SK-MEL-5 (cell line): ENCODE results near the gene TRNT1. TPM values are rescaled to one million over a fixed set of nuclear protein-coding genes. Genes with fewer than 3 reads are reported as not detected.

Source experiments
- DNase-seq: peaks from one replicate; pipeline ENCODE4 v3.0.0-alpha.2; 2016; ENCODE audit warnings: low read depth, low spot score
- in situ Hi-C: cut with HindIII; loops from 2 replicates; pipeline ENCODE4 v1.10.0; 2016; ENCODE audit warnings: low sequenced_read_pairs, high pct_unique_total_duplicates, low pct_unique_long_range_greater_than_20kb
- total RNA-seq: library from RNA; depleted of rRNA; stranded (reverse); fragments of >200 nt; shearing (Covaris generic); gene quantifications from 2 replicates; pipeline ENCODE4 v1.2.3, GENCODE V29; 2014

The TRNT1 gene
- total RNA-seq, 1 experiment from 2014 or later, result 45.6 TPM

- in situ Hi-C loops, result no loop called here
- no peak for DNase-seq
Measured at GRCh38 chr3:3107858-3108257, 18.9 kb upstream of the TRNT1 start.

DNA sequence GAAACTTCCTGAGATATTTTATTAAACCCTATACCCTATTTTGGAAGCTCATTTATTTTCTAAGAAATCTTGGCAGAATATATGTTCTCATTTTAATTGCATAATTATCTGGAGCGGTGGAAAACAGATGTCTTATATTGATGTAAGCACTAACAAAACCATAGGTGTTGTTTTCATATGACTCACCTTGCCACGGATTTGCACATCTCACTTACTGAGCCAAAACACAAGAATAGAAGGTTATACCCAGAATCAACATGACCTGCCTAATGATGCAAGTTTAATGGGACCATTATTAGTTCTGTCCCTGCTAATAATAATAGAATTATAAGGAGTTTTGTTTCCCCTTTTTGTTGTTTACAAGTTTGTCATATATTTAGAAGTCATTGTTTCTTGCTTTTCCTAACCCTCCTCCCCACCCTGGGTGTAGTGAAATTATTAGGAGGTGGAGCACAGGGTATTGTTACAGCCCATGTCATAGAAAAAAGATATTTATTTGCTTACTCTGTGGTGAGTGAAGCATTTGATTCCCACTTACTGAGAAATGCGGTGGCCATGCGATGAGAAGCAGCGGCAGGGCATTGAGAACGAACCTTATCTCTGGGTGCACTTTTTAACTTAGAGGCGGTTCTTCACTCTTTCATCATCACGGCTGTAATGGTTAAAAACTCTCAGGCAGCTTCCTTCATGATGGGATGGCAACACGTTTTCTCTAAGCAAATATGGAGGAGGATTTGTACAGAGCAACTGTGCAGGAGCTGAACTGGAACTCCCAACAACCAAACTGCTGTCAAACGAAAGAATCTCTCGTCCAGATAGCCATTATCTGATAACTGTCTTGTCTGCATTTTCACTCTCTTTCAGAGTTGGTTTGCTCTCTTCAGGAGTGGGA lies 17.1 kb upstream of the TRNT1 start:
- in situ Hi-C loops, result no loop called here
- no peak for DNase-seq

- in situ Hi-C loops, result no loop called here
- DNase-seq, result peak; percentile 14
Measured at GRCh38 chr3:3110299-3110630, 16.5 kb upstream of the TRNT1 start, which contains the start of gene IL5RA. TSS of gene IL5RA (minus strand) at chr3:3110374. CDS start at chr3:3104984, 5,390 bp downstream.

- no peak for DNase-seq
- in situ Hi-C loops, result no loop called here
Measured at GRCh38 chr3:3110749-3111361, 15.9 kb upstream of the TRNT1 start.

- no peak for DNase-seq
- in situ Hi-C loops, result no loop called here
Measured at GRCh38 chr3:3113042-3113709, 13.6 kb upstream of the TRNT1 start.

GRCh38 chr3:3117651-3118050 lies 9.1 kb upstream of the TRNT1 start:
- in situ Hi-C loops, result no loop called here
- no peak for DNase-seq

GRCh38 chr3:3119393-3119851 lies 7.3 kb upstream of the TRNT1 start:
- in situ Hi-C loops, result no loop called here
- no peak for DNase-seq

DNA sequence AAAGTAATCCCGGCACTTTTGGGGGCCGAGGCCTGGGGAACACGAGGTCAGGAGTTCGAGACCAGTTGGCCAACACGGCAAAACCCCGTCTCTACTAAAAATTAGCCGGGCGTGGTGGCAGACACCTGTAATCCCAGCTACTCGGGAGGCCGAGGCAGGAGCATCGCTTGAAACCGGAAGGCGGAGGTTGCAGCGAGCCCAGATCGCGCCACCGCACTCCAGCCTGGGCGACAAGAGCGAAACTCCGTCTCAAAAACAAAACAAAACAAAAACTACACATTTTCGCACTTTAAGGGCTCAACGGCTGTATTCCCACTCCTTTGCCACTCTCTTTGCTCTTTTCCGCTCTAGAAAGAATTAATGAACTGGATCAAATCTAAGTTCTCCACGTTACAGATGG lies 763 bp upstream of the TRNT1 start:
- DNase-seq, result no peak
- in situ Hi-C loops, result no loop called here

DNA sequence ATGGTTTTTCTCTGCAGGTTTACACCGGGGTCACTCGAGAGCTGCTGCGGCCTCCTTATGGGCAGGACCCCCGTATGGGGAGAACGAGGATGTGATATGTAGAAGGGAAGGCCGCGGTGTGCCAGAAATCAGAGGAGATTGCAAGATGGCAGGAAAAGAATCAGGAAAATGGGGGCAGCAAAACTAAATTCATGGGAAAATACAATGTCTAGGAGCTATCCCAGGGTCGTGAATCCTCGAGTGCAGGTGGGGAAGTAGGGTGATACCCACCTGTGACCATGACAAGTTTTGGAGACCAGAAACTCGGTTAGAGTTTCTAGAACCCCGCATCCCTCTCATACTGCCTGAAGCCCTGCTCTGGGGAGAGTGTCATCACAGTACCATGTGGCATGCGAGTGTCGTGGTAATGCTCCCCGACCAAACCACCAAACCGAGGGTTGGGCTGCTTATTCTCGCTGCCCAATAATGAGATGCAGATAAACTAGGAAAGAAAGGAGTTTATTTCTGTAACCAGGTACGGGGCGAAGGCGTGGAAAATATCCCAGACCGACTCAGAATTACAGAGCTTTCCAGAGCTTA lies 781 bp downstream of the TRNT1 start:
- in situ Hi-C loops, result no loop called here
- DNase-seq, result peak; percentile 3

DNA sequence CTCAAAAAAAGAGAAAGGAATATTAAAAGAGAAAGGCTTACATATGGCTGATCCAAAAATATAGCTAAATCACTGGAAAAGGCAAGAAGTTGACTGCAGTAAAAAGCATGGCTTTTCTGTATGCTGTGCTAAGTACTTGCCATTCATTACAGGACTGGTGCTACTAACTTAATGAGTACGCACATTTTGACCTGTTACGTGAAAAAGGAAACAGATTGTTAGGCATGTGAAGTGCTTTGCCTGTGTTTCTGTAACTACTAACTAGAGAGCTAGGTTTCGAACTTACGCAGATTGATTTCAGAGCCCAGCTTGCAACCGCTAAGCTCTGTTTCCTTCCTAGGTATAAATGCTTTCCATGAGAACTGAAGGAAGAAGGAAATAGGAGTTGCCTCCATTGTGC lies 2.8 kb downstream of the TRNT1 start:
- in situ Hi-C loops, result no loop called here
- no peak for DNase-seq

DNA sequence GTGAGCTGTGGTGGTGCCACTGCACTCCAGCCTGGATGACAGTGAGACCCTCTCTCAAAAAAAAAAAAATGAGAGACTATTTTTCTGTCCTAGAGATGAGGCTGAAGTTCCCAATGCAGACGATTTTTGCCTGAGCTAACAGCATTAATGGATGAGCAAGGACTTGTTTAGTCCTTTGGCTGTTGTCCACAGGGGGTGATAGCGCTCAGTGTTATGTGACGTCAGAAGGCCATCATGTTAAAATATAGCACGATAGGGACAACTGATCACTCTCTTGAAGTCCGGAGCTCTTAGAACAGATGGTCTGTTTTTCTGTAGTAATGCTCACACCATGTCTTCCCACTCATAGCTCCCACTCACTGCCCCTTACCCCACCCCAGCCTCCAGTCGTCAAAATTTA lies 6.8 kb downstream of the TRNT1 start:
- in situ Hi-C loops, result no loop called here
- DNase-seq, result peak; percentile 31

DNA sequence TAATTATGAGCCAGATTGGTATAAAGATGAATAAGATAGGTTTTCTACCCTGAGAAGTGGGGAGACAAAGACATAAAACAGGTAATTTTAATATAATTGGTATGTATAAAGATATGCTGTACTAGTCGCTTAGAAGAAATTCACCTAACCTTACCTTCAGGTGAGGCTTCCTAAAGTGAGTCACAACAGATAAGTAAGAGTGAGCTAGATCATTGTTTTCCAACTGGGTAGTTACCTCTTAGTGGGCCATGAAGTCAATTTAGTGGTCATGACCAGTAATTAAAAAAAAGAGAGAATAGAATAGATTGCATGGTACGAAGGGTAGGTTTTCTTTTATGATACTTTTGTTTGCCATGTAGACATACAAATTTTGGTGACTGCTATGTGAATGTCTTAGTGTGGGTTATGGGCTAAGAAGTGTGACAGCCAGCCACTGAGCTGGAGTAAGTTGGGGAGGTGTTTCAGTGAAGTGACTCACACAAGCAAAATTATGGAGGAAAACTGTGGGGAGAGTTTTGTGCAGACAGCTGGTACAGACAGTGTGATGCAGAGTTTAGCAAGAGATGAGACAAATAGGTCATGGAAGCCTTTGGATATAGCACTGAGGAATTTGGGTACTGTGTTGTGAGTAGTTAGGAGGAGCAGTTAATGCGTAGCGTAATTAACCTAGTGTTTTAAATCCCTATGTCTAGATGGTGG lies 8.2 kb downstream of the TRNT1 start:
- in situ Hi-C loops, result no loop called here
- no peak for DNase-seq

DNA sequence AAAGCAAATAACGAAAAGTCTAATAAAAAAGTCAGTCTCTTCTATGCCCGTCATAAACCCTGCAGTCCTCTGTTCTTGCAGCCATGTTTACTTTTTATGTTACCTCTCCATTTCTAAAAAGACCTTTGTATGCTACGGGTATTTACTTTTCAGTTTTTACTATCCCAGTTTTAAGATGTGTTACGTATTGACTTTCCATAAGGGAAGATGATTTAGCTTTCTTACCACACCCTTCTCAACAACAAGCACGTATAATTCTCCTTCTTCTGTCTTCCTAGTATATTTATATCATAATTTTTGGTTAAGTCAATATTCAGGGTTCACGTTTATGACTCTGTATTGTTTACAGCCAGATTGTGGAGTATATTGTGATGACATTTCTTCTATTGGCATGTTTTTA lies 10.8 kb downstream of the TRNT1 start:
- in situ Hi-C loops, result no loop called here
- no peak for DNase-seq

DNA sequence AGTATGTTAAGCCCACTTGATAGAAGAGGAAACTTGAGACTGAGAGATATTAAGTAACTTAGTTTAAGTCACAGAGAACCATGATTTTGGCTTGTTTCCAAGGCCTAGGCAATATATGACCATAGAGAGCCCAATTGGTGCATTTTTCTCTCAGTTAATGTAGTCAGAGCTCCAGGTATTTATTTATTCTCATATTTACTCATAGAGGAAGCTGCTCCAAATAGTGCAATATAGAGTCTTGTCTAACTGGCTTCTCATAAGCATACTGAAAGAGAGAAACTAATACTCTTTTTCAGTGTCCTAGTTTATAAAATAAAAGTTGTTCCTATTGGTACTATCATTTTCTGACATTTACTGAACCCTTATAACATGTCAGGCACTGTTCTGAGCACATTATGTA lies 15.2 kb downstream of the TRNT1 start:
- no peak for DNase-seq
- in situ Hi-C loops, result no loop called here

DNA sequence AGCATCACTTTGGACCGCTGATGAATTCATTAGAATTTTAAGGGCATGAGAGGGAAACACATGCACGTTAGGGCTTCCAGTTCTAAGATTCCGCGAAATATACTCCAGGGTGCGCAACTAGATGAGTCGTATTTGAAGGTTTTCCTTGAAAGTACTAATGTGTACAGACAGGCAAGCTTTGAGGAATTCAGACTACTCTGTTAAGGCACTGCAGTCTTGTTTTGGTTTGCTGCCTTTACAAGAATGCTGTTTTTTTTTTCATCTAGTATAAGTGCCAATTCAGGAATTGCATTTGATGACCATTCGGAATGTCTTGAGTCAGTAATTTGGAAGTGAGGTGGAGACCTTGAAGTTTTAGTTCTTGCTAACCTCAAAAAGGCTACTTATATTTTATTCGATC lies 19.1 kb downstream of the TRNT1 start:
- in situ Hi-C loops, result no loop called here
- DNase-seq, result no peak

- DNase-seq, result no peak
- in situ Hi-C loops, result no loop called here
Measured at GRCh38 chr3:3149560-3149959, 22.8 kb downstream of the TRNT1 start.

DNA sequence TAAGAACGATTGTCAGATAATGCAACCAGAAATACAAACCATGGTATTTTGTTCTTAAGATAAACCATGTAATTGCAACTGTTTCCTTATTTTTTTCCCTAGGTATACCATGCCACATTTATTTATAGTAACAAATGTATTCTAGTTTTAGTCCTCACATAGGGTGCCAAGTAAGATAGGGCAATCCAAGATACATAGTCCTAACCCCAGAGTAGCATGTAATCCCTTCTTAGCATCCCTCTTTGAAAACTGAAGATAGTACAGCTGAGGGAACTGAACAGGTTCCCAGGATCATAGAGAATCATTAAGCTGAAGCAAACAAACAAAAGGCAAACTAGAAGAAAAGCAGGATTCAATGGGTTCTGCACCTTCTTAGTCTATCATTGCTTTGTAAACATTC lies 24.8 kb downstream of the TRNT1 start:
- in situ Hi-C loops, result no loop called here

More for the DNA sequence above, 24.8 kb downstream of the TRNT1 start:
- DNase-seq, result no peak
